ENCODE data around the gene NAALADL2.
"Not testable (repeated sequence)": the region's sequence is repeated elsewhere in the genome, so short reads cannot be mapped to it uniquely, and the experiment has no call there.

The NAALADL2 gene

DNA sequence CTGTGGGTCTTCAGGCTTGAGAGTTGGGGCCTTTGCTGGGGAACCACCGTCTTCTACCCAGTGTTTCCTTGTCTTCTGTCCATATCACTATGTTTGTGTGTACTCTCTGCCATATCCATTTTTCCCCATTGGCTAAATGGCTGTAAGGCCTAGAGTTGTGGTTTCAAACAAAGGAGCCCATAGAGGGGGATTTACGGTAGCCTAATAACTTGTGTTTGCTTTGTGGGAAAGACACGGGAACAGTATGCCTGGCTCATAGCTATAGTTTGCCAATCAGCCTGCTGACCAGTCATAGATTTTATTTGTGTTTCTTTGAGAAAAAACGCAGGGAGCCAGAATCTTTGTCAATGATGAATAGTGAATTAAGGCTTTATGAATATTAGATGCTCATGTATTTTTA, 554.8 kb downstream of the NAALADL2 start:
- no peak for FAIRE-seq
- DNase-seq (ENCODE audit: low spot score), result no peak

DNA sequence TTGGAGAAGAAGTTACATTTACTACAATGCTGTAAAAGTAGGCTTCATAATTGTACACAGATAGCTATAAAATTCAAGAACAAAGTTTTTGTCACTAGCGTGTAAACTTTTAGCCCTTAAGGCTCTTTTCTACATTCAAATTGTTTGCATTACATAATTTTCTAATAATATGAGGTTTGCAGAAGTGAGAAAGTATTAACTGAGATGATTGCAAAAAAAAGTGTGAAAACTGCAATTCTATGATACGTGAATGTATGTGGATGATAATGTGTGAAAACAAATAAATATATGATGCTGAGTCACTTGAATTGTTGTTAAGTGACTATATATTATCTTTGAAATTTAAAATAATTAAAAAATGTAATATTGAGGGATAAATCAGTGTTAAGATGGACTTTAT, 557.5 kb downstream of the NAALADL2 start:
- no peak for FAIRE-seq
- DNase-seq (ENCODE audit: low spot score), result no peak

DNA sequence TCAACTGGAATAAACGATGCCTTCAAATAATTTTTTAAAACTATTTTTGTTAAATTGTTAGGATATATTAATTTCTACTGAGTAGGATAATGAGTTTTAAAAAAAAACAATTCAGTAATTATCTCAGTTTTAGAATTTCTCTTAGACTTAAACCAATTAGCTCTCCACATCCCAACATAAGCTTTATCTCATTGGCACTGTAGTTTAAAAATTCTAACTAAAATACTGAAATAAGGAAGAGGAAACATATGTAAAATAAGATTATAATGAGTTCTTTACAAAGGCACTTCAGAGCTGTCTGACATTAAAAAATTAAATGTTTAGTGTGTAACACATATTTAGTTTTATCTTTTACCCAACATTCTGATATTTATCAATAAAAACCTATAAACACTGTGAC, 558.3 kb downstream of the NAALADL2 start:
- DNase-seq (ENCODE audit: low spot score) (no peak), FAIRE-seq (no peak)

DNA sequence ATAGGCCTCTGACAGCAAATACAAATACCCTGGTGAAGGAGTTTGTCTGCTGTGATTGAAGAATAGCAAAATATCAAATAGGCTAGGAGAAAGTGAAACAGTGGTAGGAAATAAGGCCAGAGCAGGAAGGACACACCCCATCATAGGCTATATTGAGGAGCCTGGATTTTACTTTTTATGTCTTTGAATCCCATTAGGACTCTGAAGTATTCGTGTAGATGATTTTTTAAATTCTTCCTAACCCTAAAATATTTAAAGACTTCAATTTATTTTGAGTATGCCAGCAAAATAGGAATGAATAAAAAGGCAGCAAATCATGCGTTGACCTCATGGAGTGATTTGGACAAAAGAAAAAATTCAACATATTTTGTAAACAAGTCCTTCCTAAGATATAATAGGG, 562.8 kb downstream of the NAALADL2 start:
- FAIRE-seq, result no peak
- DNase-seq (ENCODE audit: low spot score), result no peak

DNA sequence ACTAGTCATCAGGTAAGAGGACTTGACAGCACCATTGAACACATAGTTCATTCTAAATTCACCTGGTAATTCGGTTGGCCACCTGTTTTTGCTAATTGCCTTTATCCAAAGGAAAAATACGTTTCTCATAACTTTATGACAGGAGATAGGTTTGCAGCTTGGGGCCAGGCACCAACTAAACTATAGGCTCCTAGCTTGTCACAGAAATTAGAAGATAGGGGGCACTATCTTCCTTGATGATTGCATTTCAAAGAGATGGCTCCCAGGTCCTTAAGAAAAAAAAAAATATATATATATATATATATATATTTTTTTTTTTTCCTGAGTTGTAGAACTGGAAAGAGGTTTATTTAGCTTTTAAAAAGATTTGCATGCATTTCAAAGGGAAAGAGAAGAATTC, 563.6 kb downstream of the NAALADL2 start:
- no peak for FAIRE-seq
- DNase-seq (ENCODE audit: low spot score), result no peak

DNA sequence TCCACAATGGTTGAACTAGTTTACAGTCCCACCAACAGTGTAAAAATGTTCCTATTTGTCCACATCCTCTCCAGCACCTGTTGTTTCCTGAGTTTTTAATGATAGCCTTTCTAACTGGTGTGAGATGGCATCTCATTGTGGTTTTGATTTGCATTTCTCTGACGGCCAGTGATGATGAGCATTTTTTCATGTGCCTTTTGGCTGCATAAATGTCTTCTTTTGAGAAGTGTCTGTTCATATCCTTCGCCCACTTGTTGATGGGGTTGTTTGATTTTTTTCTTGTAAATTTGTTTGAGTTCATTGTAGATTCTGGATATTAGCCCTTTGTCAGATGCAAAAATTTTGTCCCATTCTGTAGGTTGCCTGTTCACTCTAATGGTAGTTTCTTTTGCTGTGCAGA, 564.7 kb downstream of the NAALADL2 start:
- not testable (repeated sequence) for DNase-seq (ENCODE audit: low spot score); FAIRE-seq

DNA sequence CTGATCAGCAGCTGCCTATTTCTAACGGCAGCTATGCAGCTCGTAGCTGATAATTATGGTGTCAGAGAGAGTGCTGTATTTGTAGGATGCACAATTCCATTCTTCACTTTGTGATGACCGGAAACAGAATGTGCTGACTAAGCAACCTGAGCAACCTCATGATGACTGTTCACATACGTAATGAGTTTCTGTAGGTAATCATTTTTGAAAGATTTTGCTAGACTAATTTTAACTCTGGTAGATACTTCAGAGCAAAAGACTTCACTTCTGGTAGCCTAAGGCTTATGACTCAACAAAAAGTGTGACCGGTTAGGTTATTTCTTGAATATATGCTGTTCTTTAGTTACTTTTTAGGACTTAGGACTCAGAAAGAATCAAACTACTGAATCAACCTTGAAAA, 567.7 kb downstream of the NAALADL2 start:
- DNase-seq (ENCODE audit: low spot score) (no peak), FAIRE-seq (no peak)

DNA sequence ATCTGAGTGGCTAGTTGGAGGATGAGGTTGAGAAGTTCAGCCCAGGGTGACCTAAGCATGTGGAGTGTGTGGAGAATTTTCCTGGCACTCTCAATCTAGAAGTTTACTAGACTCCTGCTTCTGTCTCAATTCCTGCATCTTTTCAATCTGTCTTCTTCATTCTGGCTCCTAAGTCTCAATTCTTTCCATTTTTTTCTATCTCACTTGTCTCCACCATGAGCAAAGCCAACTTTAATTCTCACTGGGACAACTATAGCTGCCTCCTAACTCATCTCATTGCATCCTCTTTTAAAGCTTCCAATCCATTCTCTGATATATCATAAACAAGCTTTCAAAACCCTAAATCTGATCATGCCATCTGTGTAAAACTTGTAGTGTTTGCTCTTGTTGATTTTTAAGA, 569.3 kb downstream of the NAALADL2 start:
- FAIRE-seq (no peak), DNase-seq (ENCODE audit: low spot score) (no peak)

DNA sequence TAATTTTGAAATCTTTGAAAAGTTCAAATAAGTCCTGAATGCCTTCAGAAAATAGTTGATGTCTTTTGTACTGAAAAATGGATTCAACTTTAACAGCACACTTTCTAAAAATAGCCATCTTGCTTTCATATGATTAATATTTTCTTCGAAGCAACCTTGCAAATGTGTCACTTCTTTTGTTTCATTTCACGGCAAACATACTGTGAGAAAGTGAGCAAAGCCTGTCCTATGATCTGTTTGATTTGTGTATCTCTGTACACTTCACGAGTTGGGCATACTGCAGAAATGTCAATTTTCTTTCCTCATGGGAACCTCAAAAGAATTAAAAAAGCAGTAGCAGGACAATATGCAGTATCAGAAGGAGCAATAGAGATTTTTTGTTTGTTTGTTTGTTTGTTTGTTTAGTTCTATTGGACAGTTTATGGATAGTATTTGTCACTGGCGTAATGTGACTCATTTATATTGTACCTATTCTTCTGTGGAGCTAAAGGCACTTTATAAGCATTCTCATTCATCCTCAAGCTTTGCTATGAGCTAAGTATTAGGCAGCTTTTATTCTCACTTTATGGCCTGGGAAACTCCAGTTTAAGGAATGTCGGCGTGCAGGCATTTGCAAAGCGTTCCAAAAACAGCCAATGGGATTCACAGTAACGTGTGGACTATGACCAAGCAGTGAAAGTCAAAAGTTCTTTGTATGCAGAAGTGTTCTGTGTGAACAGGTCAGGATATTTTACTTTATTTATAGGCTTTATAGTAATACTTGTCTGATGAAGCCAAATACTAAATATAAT, 572.0 kb downstream of the NAALADL2 start:
- DNase-seq (ENCODE audit: low spot score) (no peak), FAIRE-seq (no peak)

DNA sequence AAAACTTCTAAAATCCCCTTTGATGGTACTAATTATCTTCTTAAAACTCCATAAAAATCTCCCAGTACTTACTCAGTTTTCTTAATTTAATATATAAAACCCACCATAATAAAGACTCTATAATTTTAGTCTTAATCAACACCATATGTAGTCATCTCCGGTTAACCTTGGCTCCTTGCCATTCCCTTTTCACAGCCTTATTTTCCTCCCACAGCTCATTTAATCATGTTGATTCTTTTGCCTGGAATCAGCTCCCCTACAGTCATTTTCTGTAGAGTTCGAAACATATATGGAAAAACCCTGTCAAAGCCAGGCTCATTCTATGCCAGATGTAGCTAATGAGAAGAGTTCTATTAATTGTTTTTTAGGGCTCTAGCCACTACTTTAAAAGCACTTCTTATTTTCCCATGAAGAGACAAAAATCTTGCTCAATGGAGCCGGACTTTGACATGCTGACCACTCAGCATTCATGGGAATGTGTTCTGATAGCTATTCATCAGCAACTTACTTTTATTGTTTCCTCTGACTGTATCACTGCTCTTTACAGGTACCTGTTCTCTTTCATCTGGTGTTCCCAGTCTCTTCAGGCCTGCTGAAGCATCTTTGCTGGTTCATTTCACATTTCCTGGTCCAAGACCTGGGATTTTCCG, 573.4 kb downstream of the NAALADL2 start:
- no peak for FAIRE-seq
- DNase-seq (ENCODE audit: low spot score), result no peak

DNA sequence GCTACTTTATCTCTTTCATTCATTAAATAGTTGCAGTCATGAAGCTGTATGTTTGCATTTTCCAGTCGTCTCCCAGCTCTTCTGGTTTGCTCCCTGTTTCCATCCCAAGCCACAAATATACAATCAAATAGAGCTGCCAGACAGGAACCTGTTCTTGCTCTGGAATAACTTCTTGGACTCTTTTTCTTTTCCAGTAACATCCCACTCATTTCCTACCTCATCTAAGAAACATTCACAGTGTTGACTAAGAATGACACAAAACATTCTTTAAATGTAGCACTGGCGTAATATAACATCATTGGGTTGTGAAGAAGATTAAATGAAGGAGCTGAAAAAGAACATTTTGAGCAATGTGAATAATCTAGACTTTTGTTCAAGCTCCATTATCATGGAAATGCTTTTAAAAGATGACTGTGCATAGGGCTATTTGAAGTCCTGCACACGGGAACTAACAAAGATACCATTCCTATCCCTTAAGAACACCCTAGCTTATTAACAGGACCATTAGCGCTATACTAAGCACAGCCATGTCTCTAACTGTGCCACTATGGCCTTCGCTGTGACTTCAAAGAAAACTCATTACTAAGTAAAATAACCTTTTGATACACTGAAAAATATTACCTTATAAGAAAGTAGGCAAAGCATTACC, 574.0 kb downstream of the NAALADL2 start:
- DNase-seq (ENCODE audit: low spot score) (no peak), FAIRE-seq (no peak)

DNA sequence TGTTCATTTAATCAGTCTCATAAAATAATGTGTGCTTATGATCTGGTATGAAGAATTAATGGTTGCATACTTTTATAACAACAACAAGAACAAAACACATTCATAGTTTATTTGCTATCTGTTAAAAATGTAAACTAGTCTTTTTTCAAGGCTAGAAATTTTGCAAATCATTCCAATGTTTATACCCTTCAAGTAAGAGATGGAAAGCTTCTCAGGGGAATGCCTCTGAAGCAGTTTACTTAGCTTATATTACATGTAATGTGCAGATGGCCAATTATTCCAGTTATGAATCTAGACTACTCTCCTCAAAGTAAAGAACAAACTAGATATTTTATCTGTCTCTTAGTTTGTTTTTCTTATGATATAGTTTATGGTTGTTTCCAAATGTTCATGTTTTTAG, 575.4 kb downstream of the NAALADL2 start:
- DNase-seq (ENCODE audit: low spot score) (no peak), FAIRE-seq (no peak)

DNA sequence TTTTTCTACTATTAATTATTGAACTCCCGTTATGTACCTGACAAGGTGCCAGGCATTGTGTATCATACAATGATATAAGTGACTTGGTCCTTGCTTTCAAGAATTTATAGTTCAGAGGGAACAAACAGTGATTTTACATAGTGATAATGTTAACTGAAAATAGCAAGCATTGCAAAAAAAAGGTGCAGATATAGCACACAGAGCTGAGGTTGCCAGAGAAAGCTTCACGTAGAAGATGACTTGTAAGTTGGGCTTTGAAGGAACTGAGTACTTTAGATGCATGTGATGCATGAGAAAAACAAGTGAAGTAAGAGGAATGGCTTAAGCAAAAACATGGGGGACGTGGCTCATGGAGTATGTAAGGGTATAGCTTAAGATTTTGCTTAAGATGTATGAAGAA, 584.5 kb downstream of the NAALADL2 start:
- no peak for FAIRE-seq
- no peak for DNase-seq (ENCODE audit: low spot score)

DNA sequence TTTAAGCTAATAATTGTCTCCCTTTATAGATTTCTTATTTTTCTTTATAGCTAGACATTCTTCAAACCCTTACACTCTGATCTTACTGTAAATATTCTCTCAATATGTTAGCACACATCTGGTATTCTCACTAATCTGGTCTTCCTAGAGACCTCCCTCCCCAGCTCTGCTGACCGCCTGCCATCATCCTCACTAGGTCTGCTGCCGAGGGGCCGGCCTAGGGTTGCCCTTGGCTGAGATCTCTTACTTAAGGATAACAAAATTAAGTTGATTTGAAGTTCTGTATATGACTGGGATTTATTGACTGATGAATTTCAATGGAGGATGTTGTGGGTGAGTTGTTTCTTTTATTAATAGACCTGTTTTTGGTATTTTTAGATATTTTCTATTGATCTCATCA, 586.6 kb downstream of the NAALADL2 start:
- FAIRE-seq (no peak), DNase-seq (ENCODE audit: low spot score) (no peak)

DNA sequence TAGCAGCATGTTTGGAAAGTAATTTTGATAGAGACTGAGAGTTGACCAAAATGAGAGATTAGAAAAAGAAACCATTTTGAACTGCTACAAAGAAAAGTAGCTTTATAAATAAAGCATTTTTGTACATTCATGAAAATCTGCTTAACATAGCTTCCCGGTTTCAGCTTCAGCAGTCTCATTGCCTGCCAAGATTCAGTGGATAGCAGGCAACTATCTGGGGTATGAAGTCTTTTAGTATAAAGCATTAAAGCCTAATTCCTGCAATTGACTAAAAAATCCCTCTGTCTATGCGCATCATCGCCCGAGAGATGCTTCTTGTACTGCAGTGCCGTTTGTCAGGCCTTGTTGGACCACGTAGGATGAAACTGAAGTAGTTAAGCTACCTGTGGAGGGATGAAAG, 588.4 kb downstream of the NAALADL2 start:
- FAIRE-seq (no peak), DNase-seq (ENCODE audit: low spot score) (no peak)

DNA sequence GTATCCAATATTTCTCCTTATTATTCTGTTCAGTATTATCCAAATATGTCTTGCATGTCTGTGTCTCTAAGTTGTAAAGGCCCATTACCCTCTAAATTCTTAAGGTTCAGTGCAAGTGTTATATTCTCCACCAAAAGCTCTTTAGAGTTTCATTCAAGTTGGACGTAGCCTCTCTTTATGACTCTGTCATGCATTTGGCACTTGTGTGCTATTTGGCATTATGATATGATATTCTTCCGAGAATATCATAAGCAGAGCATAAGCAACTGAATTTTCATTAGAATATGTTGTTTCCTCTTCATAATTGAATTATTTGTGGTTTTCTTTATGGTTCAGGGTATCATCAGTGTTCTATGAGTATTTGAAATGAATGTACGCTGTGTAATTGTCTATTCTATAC, 594.2 kb downstream of the NAALADL2 start:
- FAIRE-seq (no peak), DNase-seq (ENCODE audit: low spot score) (no peak)

DNA sequence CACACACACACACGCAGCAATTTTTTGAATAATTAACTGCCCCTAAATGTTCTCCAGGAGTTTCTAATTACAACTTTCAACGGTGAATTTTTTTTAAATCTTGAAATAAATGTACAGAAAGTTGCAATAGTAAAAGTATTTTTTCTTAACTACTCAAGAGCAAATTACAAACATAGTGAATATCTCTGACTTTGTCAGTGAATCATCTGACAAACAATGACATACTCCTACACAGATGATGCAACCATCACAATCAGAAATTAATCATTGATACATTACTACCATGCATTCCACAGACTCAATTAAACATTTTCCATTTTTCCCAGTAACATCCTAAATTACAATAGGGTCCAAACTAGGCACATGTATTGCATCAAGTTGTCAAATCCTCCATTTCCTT, 597.3 kb downstream of the NAALADL2 start:
- FAIRE-seq (no peak), DNase-seq (ENCODE audit: low spot score) (no peak)

DNA sequence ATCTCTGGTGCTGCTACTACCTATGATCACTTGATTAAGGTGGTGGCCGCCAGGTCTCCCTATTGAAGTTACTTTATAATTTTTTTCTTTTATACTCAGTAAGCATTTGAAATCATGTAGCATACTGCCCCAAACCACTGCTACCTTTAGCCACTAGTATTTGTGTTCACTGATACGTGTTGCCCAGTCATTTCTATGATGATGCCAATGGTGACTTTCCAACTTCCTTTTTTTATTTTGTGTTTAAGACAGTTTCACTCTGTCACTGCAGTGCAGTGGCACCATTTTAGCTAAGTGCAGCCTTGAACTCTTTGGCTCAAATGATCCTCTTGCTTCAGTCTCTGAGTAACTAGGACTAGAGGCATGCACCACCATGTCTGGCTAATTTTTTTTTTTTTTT, 598.2 kb downstream of the NAALADL2 start:
- DNase-seq (ENCODE audit: low spot score) (no peak), FAIRE-seq (no peak)

DNA sequence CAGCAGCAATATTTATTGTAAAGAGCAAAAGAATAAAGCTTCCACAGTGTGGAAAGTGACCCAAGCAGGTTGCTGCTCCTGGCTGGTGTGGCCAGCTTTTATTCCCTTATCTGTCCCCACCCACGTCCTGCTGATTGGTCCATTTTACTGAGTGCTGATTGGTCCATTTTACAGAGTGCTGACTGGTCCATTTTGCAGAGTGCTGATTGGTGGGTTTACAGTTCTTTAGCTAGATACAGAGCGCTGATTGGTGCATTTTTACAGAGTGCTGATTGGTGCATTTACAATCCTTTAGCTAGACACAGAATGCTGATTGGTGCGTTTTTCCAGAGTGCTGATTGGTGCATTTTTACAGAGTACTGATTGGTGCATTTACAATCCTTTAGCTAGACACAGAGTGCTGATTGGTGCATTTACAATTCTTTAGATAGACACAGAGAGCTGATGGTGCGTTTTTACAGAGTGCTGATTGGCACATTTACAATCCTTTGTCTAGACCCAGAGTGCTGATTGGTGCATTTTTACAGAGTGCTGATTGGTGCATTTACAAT, 601.8 kb downstream of the NAALADL2 start:
- not testable (repeated sequence) for FAIRE-seq

DNA sequence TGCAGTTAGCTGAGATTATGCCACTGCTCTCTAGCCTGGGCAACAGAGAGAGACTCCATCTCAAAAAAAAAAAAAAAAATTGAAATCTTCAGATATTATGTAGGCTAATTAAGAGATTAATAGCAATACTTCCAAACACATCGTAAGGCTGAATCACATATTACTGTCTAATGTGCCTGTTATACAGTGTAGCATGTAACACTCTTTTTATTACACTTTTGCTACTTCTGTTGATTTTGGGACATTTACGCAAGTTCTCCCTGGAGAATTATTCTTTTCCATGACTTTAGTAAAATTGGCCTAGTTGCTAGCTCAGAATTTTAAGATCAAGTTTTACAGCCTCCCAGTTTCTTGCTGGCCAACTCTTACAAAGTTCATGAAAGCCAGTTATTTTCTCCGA, 605.2 kb downstream of the NAALADL2 start:
- DNase-seq (ENCODE audit: low spot score), result no peak
- no peak for FAIRE-seq

More for the DNA sequence above, 601.8 kb downstream of the NAALADL2 start:
- DNase-seq (ENCODE audit: low spot score), result not testable (repeated sequence)

DNA sequence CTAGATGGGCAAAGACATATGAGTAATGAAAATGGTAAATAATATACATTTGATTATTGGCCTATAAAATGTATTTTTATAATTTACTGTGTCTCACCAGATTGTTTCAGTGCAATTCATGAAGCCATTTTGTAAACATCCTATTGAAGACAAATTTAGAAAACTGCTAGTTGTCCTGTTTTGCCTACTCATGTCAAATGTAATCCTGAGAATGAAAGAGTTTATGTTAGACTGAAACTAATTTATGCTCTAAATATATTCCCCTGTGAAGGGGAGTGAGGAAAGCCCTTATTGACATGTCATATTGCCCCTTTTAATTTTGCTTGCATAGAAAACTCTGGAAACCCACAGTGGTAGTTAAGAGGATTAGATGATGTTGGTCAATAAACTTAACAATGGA, 610.0 kb downstream of the NAALADL2 start:
- FAIRE-seq (no peak), DNase-seq (ENCODE audit: low spot score) (no peak)

DNA sequence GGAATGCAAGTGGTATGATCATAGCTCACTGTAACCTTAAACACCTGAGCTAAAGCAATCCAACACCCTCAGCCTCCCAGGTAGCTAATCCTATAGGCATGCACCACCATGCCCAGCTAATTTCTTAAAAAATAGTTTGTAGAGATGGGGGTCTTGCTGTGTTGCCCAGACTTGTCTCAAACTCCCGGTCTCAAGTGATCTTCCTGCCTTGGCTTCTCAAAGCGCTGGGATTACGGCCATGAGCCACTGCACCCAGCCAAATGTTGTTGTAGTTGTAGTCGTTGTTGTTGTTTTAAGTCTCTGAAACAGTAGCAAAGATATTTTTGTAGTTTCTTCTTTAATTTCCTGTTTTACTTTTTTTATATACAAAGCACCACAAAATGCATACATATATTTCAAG, 616.6 kb downstream of the NAALADL2 start:
- FAIRE-seq (no peak), DNase-seq (ENCODE audit: low spot score) (no peak)
